Colonic mucosa (tissue), 4 donors: ENCODE data around the gene ISLR. TPM values are rescaled to one million over a fixed set of nuclear protein-coding genes. Genes with fewer than 3 reads are reported as not detected.

Source experiments
- DNase-seq: peaks from one replicate; pipeline ENCODE4 v3.0.0-alpha.2; 2020
- H3K27ac ChIP-seq: fragments of 200-600 bp; one replicate; pipeline ENCODE4 v1.8.0; 2021
- H3K27me3 ChIP-seq: fragments of 200-600 bp; one replicate; pipeline ENCODE4 v1.8.0; 2021
- H3K36me3 ChIP-seq: fragments of 200-600 bp; one replicate; pipeline ENCODE4 v1.8.0; 2021
- H3K4me1 ChIP-seq: fragments of 200-600 bp; one replicate; pipeline ENCODE4 v1.8.0; 2021; ENCODE audit warnings: mild to moderate bottlenecking
- H3K4me3 ChIP-seq: fragments of 200-600 bp; one replicate; pipeline ENCODE4 v1.8.0; 2021
- H3K9ac ChIP-seq, 2 donors: one replicate each; pipeline ENCODE4 v1.7.0; 2013; ENCODE audit warnings: control low read depth in 2 of 2, low read depth in 2 of 2, low read length in 2 of 2
- H3K9me3 ChIP-seq: fragments of 200-600 bp; one replicate; pipeline ENCODE4 v1.8.0; 2021
- CTCF ChIP-seq: fragments of 200-600 bp; IDR thresholded peaks from one replicate; pipeline ENCODE4 v1.8.0; 2022; ENCODE audit warnings: antibody characterized with exemption, mild to moderate bottlenecking
- intact Hi-C: fragments of 100-400 bp; cut with DNase I; formaldehyde crosslinking; loops from one replicate; pipeline ENCODE4 v1.14.1; 2022
- total RNA-seq, 2 donors: library from RNA; stranded (reverse); fragmentation: NEBNext Ultra II Directional in 1 of 2; extraction: Animal tissue kit (Norgen Biotek cat#: 25700) in 1 of 2; gene quantifications; one replicate each; pipeline ENCODE4 v1.2.1, GENCODE V29; 2021
- donor health status: healthy.
- donor health status: DM: no; HTN: no; CAD: no.
- donor health status: DM: no; HTN: no; CAD: no.

The ISLR gene
- total RNA-seq, 2 donors from 2014 or later: 3.6 to 8.5 TPM

DNA sequence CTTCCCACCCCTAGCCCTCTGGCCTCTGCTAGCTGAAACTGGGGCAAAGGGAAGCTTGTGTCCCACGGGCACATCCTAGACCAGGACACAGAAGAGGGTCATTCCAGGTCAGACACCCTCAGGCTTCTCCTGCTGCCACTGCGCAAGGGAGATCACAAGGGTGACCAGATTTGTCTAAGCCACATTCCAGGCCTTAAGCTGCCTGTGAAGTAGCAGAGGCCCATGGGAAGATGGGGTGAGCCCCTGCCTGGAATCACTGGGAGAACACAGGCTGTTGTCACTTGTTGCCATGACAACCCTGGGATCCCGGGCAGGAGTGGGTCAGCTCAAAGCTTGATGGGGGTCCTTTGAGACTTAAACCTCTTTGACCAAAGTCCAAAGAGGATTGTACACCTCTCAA is 18.3 kb downstream of the ISLR start:
- no peaks in the 10 kb centered on the region for H3K27me3 ChIP-seq
- H3K36me3 ChIP-seq: no peaks in the 10 kb centered on the region
- intact Hi-C loops: no loop called here
- no peaks in the 10 kb centered on the region for H3K9me3 ChIP-seq
- H3K27ac ChIP-seq: no peak overlapping the region
- no peak for TF ChIP-seq CTCF
- no peak for DNase-seq
- H3K4me1 ChIP-seq: peaks cover 4% of the 10 kb centered on the region
- H3K4me3 ChIP-seq: no peak overlapping the region
- no peak overlapping the region for H3K9ac ChIP-seq

DNA sequence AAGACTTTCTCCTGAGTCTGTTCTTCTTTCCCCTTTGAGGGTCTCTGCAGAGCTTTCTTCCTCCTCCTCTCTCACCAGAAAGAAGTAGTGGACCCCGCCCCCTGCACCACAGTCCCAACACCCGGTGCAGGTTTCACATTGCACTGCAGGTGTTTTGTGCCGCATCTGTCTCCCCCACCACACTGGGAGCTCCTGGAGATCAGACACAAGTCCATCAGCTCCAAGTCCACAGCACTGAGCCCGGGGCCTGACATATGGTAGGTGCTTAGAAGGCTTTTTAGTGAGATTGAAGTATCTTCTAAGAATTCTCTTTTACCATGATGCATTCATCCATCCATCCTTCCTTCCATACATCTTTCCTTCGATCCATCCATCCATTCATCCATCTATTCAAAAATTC is 19.2 kb downstream of the ISLR start:
- H3K9ac ChIP-seq: no peak overlapping the region
- H3K27ac ChIP-seq: no peak overlapping the region
- no peak for TF ChIP-seq CTCF
- H3K9me3 ChIP-seq: no peaks in the 10 kb centered on the region
- H3K27me3 ChIP-seq: no peaks in the 10 kb centered on the region
- no peaks in the 10 kb centered on the region for H3K36me3 ChIP-seq
- intact Hi-C loops: no loop called here
- H3K4me1 ChIP-seq: peaks cover 4% of the 10 kb centered on the region
- no peak for DNase-seq
- H3K4me3 ChIP-seq: no peak overlapping the region

- H3K27ac ChIP-seq: no peak overlapping the region
Observed at GRCh38 chr15:74193299-74193718, 19.8 kb downstream of the ISLR start.

DNA sequence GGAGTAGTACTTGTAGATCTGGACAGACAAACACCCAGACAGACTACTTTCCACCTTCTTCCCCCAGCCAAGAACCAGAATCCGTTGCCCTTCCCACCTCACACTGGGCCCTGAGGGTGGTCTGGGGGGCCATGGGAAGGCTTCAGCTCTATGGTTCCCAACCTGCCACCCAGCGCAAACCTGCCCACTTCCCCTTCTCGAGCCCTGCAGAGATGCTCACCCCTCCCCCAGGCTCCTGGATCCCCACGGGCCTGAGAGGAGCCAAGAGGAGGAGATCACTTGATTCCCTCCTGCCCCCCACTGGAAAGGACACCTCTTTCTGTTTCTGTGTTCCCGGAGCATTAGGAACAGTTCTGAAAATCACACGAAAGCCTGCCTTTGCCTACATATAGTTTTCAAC is 20.4 kb downstream of the ISLR start:
- no peak for TF ChIP-seq CTCF
- no peak for DNase-seq
- no peaks in the 10 kb centered on the region for H3K36me3 ChIP-seq
- no peak overlapping the region for H3K9ac ChIP-seq
- no peaks in the 10 kb centered on the region for H3K27me3 ChIP-seq
- no peaks in the 10 kb centered on the region for H3K9me3 ChIP-seq
- no peak overlapping the region for H3K27ac ChIP-seq
- H3K4me3 ChIP-seq: no peak overlapping the region
- peaks cover 4% of the 10 kb centered on the region for H3K4me1 ChIP-seq
- intact Hi-C loops: no loop called here

More at GRCh38 chr15:74193299-74193718, 19.8 kb downstream of the ISLR start:
- Histone ChIP-seq H3K36me3 (no peaks in the 10 kb centered on the region), H3K9ac (no peak overlapping the region), H3K4me3 (no peak overlapping the region), H3K4me1 (peaks cover 4% of the 10 kb centered on the region), H3K9me3 (no peaks in the 10 kb centered on the region), H3K27me3 (no peaks in the 10 kb centered on the region)
- no peak for TF ChIP-seq CTCF
- intact Hi-C loops: no loop called here
- DNase-seq: no peak

DNA sequence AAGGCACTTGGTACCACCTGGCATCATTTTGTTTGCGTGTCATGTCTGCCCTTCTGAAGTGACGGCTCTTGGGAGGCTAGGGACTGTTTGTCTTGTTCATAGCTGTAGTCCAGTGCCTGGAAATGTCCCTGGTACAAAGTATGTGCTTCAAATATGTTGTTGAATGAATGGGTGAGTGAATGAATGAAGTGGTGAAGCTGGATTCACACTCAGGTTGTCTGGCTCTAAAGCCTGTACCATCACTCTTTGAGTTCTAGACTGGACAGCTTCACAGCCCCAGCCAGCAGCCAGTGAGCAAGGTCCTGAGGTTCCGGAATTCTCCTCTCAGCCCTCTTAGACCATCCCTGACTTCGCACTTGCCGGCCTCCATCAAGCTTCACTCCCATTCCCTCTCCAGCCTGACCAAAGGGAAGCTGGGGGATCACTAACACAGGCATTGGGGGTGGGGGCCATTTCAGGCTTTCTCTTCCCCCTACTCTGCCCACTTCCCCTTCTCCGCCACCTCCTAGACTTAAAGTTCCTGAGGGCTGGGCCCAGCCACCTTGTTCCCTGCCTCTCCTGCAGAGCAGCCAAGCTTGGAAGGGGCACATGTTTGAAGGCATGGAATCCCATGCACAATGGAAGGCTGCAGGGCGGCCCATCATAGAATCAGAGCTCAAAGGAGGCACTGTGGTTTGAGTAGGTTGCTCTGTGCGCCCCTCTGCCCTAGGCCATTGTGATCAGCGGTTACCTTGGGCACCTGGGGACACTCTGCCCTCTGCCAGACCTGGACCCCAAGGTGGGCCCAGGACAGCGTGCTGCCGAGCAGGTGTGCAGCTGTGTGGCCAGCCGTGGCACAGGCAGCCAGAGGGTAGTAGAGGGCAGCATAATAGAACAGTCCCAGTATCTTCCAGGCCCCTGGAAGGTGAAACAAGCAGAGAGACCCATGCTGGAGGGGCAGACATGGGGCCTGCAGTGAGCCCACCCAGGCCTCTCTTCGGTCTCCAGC is 21.4 kb downstream of the ISLR start:
- Histone ChIP-seq H3K4me1 (peaks cover 4% of the 10 kb centered on the region), H3K9me3 (no peaks in the 10 kb centered on the region), H3K27me3 (no peaks in the 10 kb centered on the region), H3K27ac (no peak overlapping the region), H3K36me3 (no peaks in the 10 kb centered on the region), H3K4me3 (no peak overlapping the region), H3K9ac (no peak overlapping the region)
- intact Hi-C loops: no loop called here
- DNase-seq: no peak
- no peak for TF ChIP-seq CTCF
